OCI-LY1 (cell line): Measurements from ENCODE around the gene AOAH.

Experiments
- CTCF ChIP-seq: fragments of 200-600 bp; sonication (generic), shearing (Covaris generic); IDR thresholded peaks from 2 replicates; pipeline ENCODE4 v1.5.1; 2017; ENCODE audit warnings: mild to moderate bottlenecking, antibody characterized with exemption, low read length, moderate library complexity, mixed read lengths
- EZH2 ChIP-seq: fragments of 200-600 bp; sonication (generic), shearing (Covaris generic); IDR thresholded peaks from 2 replicates; pipeline ENCODE4 v1.8.0; 2017; ENCODE audit warnings: borderline replicate concordance, mixed run types, mild to moderate bottlenecking, antibody characterized with exemption, low read length, moderate library complexity, mixed read lengths

- TF ChIP-seq CTCF: no peak
- no peak for TF ChIP-seq EZH2
Measured at GRCh38 chr7:36735172-36735571, 10.9 kb upstream of the AOAH start.
